GM21737 (cell line): Measurements from ENCODE around the gene HAS3.
"Not testable (repeated sequence)": the region's sequence is repeated elsewhere in the genome, so short reads cannot be mapped to it uniquely, and the experiment has no call there.

ENCODE experiments used
- ATAC-seq: cut with Tn5 transposase; IDR thresholded peaks from one replicate; pipeline ENCODE4 v1.9.1; 2021; ENCODE audit warnings: mild to moderate bottlenecking, moderate library complexity; ENCODE audit not compliant: unreplicated experiment

Gene HAS3

GRCh38 chr16:69115837-69116236 lies 10.4 kb downstream of the HAS3 start:
- no peak for ATAC-seq

GRCh38 chr16:69116256-69116875 lies 10.9 kb downstream of the HAS3 start:
- ATAC-seq = no peak

GRCh38 chr16:69116906-69117305 lies 11.5 kb downstream of the HAS3 start:
- ATAC-seq = no peak

- no peak for ATAC-seq
Observed at GRCh38 chr16:69118468-69118867, 13.0 kb downstream of the HAS3 start.

GRCh38 chr16:69118994-69119393 lies 13.5 kb downstream of the HAS3 start:
- ATAC-seq = no peak

- no peak for ATAC-seq
Observed at GRCh38 chr16:69119536-69119935, 14.1 kb downstream of the HAS3 start.

GRCh38 chr16:69120096-69120664 lies 14.7 kb downstream of the HAS3 start:
- no peak for ATAC-seq

GRCh38 chr16:69123910-69124309 lies 18.5 kb downstream of the HAS3 start:
- no peak for ATAC-seq

GRCh38 chr16:69124406-69124805 lies 19.0 kb downstream of the HAS3 start:
- ATAC-seq = not testable (repeated sequence)

- ATAC-seq = not testable (repeated sequence)
Observed at GRCh38 chr16:69124961-69125360, 19.5 kb downstream of the HAS3 start.

GRCh38 chr16:69126221-69126620 lies 20.8 kb downstream of the HAS3 start:
- ATAC-seq = no peak

- ATAC-seq = not testable (repeated sequence)
Observed at GRCh38 chr16:69126801-69127200, 21.3 kb downstream of the HAS3 start.

- no peak for ATAC-seq
Observed at GRCh38 chr16:69127966-69128510, 22.6 kb downstream of the HAS3 start.

- ATAC-seq = no peak
Observed at GRCh38 chr16:69130461-69130860, 25.0 kb downstream of the HAS3 start.

- no peak for ATAC-seq
Observed at GRCh38 chr16:69131167-69131838, 25.9 kb downstream of the HAS3 start.

GRCh38 chr16:69131839-69132423 lies 26.5 kb downstream of the HAS3 start:
- ATAC-seq = peak; percentile 37

- peak; percentile 85 for ATAC-seq
Observed at GRCh38 chr16:69132424-69133252, 27.2 kb downstream of the HAS3 start, which contains the start of the genes CHTF8 and UTP4. Gene CHTF8 (minus strand): TSS chr16:69132588. CDS start chr16:69121458, 11,130 bp downstream. Gene UTP4 (plus strand): TSS chr16:69132649. CDS start chr16:69133460, 811 bp downstream.

GRCh38 chr16:69133373-69133954 lies 28.0 kb downstream of the HAS3 start:
- ATAC-seq = no peak

- no peak for ATAC-seq
Observed at GRCh38 chr16:69138608-69139007, 33.2 kb downstream of the HAS3 start.

GRCh38 chr16:69139464-69139863 lies 34.0 kb downstream of the HAS3 start:
- ATAC-seq = not testable (repeated sequence)
